SW 1271 (cell line): ENCODE results near the gene TOR4A.

Experiments
- DNase-seq, 2 experiments: peaks; one replicate each; lab custom pipeline; 2025; lab: John Stamatoyannopoulos, UW

TOR4A gene

GRCh38 chr9:137294681-137295237 lies 17.2 kb downstream of the TOR4A start:
- DNase-seq, result no peak

- no peak for DNase-seq
These were observed 17.8 kb downstream of the TOR4A start for GRCh38 chr9:137295238-137295811.

GRCh38 chr9:137295849-137296669 lies 18.5 kb downstream of the TOR4A start:
- no peak for DNase-seq

GRCh38 chr9:137296670-137297664 lies 19.4 kb downstream of the TOR4A start:
- no peak for DNase-seq

GRCh38 chr9:137297966-137298365 lies 20.4 kb downstream of the TOR4A start:
- no peak for DNase-seq

GRCh38 chr9:137298401-137299202 lies 21.1 kb downstream of the TOR4A start:
- DNase-seq, result no peak

- DNase-seq, result no peak
These were observed 21.7 kb downstream of the TOR4A start for GRCh38 chr9:137299203-137299565.

- DNase-seq, result no peak
These were observed 22.4 kb downstream of the TOR4A start for GRCh38 chr9:137299938-137300337.

- DNase-seq, result peak in 1 of 2 experiments; percentile 47
These were observed 23.1 kb downstream of the TOR4A start for GRCh38 chr9:137300567-137301080.

- peak in 1 of 2 experiments; percentile 64 for DNase-seq
These were observed 23.8 kb downstream of the TOR4A start for GRCh38 chr9:137301081-137301947.

GRCh38 chr9:137302118-137302448 lies 24.6 kb downstream of the TOR4A start, which contains the start of gene NRARP:
Gene NRARP (minus strand): TSS chr9:137302271. CDS start chr9:137301928, 343 bp downstream.
- DNase-seq, result peak; percentile 33 to 80

GRCh38 chr9:137302449-137303150 lies 25.1 kb downstream of the TOR4A start:
- peak in 1 of 2 experiments; percentile 65 for DNase-seq

GRCh38 chr9:137303151-137303892 lies 25.8 kb downstream of the TOR4A start:
- DNase-seq, result no peak

GRCh38 chr9:137303893-137304382 lies 26.4 kb downstream of the TOR4A start:
- no peak for DNase-seq

GRCh38 chr9:137304383-137305059 lies 27.0 kb downstream of the TOR4A start:
- no peak for DNase-seq

- DNase-seq, result no peak
These were observed 27.7 kb downstream of the TOR4A start for GRCh38 chr9:137305060-137305797.

GRCh38 chr9:137305798-137306065 lies 28.2 kb downstream of the TOR4A start:
- DNase-seq, result no peak
